HEK293 (cell line): ENCODE data around the gene ANKRD33.

Experiments
- GLI4 ChIP-seq: fragments of 450-650 bp; formaldehyde crosslinking; IDR thresholded peaks from 2 replicates; pipeline ENCODE4 v1.5.1; 2016; ENCODE audit warnings: missing biosample characterization, missing genetic modification characterization
- SCRT1 ChIP-seq: fragments of 450-650 bp; formaldehyde crosslinking; IDR thresholded peaks from 2 replicates; pipeline ENCODE4 v1.5.1; 2016; ENCODE audit warnings: missing biosample characterization, missing genetic modification characterization, borderline replicate concordance
- ZFP69B ChIP-seq: fragments of 450-650 bp; formaldehyde crosslinking; IDR thresholded peaks from 2 replicates; pipeline ENCODE4 v1.5.1; 2016; ENCODE audit warnings: missing biosample characterization, missing genetic modification characterization
- ZIC2 ChIP-seq: fragments of 450-650 bp; formaldehyde crosslinking; IDR thresholded peaks from 2 replicates; pipeline ENCODE4 v1.5.1; 2016; ENCODE audit warnings: missing biosample characterization, missing genetic modification characterization
- ZNF184 ChIP-seq: fragments of 450-650 bp; IDR thresholded peaks from 2 replicates; pipeline ENCODE4 v1.5.1; 2018; ENCODE audit warnings: missing biosample characterization, mild to moderate bottlenecking, missing genetic modification characterization
- ZNF24 ChIP-seq: fragments of 450-650 bp; formaldehyde crosslinking; IDR thresholded peaks from 2 replicates; pipeline ENCODE4 v1.5.1; 2016; ENCODE audit warnings: missing biosample characterization, missing genetic modification characterization
- ZNF292 ChIP-seq: fragments of 450-650 bp; formaldehyde crosslinking; IDR thresholded peaks from 2 replicates; pipeline ENCODE4 v1.5.1; 2016; ENCODE audit warnings: low read depth, missing biosample characterization, missing genetic modification characterization, borderline replicate concordance
- ZNF341 ChIP-seq: fragments of 450-650 bp; formaldehyde crosslinking; IDR thresholded peaks from 2 replicates; pipeline ENCODE4; 2016; ENCODE audit warnings: low read depth, missing biosample characterization, missing genetic modification characterization
- ZNF530 ChIP-seq: fragments of 450-650 bp; formaldehyde crosslinking; IDR thresholded peaks from 2 replicates; pipeline ENCODE4 v1.5.1; 2016; ENCODE audit warnings: low read depth, missing biosample characterization, missing genetic modification characterization
- ZNF560 ChIP-seq: fragments of 450-650 bp; formaldehyde crosslinking; IDR thresholded peaks from 2 replicates; pipeline ENCODE4 v1.5.1; 2017; ENCODE audit warnings: missing biosample characterization, missing genetic modification characterization, borderline replicate concordance
- ZNF621 ChIP-seq: fragments of 450-650 bp; formaldehyde crosslinking; IDR thresholded peaks from 2 replicates; pipeline ENCODE4 v1.5.1; 2017; ENCODE audit warnings: missing biosample characterization, missing genetic modification characterization
- TF ChIP-seq, protein P1 (sequence below): fragments of 450-650 bp; formaldehyde crosslinking; IDR thresholded peaks from 2 replicates; pipeline ENCODE4 v1.5.1; 2016; ENCODE audit warnings: missing biosample characterization, missing genetic modification characterization
- TF ChIP-seq, protein P2 (sequence below): fragments of 450-650 bp; formaldehyde crosslinking; IDR thresholded peaks from 2 replicates; pipeline ENCODE4 v1.5.1; 2016; ENCODE audit warnings: missing biosample characterization, missing genetic modification characterization, low read depth
- TF ChIP-seq, protein P3 (sequence below): fragments of 450-650 bp; formaldehyde crosslinking; IDR thresholded peaks from 2 replicates; pipeline ENCODE4 v1.5.1; 2016; ENCODE audit warnings: missing biosample characterization, missing genetic modification characterization

DNA sequence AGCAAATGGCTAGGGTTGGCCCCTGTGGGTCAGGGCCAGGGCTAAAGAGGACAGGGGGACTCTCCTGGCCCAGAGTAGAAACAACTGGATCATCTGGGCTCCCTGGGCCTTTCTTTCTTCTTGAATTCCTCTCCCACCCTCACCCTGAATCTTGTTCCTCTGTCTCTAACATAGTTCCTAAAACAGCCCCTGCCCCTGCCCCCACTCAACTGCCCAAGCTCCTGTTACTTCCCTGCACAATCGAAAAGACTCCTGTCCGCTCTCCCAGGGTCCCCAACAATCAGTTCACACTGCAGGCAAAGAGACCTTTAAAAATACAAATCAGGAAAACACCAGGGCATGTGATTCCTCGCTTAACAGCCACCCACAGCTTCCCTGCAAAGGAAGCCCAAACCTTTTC lies 18.0 kb upstream of the ANKRD33 start:
- TF ChIP-seq, protein P1, sequence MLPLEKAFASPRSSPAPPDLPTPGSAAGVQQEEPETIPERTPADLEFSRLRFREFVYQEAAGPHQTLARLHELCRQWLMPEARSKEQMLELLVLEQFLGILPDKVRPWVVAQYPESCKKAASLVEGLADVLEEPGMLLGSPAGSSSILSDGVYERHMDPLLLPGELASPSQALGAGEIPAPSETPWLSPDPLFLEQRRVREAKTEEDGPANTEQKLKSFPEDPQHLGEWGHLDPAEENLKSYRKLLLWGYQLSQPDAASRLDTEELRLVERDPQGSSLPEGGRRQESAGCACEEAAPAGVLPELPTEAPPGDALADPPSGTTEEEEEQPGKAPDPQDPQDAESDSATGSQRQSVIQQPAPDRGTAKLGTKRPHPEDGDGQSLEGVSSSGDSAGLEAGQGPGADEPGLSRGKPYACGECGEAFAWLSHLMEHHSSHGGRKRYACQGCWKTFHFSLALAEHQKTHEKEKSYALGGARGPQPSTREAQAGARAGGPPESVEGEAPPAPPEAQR (tag by site-specific recombination): no peak
- TF ChIP-seq, protein P2, sequence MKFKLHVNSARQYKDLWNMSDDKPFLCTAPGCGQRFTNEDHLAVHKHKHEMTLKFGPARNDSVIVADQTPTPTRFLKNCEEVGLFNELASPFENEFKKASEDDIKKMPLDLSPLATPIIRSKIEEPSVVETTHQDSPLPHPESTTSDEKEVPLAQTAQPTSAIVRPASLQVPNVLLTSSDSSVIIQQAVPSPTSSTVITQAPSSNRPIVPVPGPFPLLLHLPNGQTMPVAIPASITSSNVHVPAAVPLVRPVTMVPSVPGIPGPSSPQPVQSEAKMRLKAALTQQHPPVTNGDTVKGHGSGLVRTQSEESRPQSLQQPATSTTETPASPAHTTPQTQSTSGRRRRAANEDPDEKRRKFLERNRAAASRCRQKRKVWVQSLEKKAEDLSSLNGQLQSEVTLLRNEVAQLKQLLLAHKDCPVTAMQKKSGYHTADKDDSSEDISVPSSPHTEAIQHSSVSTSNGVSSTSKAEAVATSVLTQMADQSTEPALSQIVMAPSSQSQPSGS (tag by site-specific recombination): no peak
- TF ChIP-seq ZFP69B (tag by site-specific recombination) (no peak), SCRT1 (tag by site-specific recombination) (no peak), ZNF292 (no peak), GLI4 (tag by site-specific recombination) (no peak), ZNF24 (tag by site-specific recombination) (no peak), ZNF560 (tag by site-specific recombination) (no peak), ZNF621 (tag by site-specific recombination) (no peak), ZNF530 (tag by site-specific recombination) (no peak), ZNF184 (tag by site-specific recombination) (no peak), ZIC2 (no peak), ZNF341 (tag by site-specific recombination) (no peak)
- TF ChIP-seq, protein P3, sequence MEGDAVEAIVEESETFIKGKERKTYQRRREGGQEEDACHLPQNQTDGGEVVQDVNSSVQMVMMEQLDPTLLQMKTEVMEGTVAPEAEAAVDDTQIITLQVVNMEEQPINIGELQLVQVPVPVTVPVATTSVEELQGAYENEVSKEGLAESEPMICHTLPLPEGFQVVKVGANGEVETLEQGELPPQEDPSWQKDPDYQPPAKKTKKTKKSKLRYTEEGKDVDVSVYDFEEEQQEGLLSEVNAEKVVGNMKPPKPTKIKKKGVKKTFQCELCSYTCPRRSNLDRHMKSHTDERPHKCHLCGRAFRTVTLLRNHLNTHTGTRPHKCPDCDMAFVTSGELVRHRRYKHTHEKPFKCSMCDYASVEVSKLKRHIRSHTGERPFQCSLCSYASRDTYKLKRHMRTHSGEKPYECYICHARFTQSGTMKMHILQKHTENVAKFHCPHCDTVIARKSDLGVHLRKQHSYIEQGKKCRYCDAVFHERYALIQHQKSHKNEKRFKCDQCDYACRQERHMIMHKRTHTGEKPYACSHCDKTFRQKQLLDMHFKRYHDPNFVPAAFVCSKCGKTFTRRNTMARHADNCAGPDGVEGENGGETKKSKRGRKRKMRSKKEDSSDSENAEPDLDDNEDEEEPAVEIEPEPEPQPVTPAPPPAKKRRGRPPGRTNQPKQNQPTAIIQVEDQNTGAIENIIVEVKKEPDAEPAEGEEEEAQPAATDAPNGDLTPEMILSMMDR (tag by site-specific recombination): no peak
